Measurements from ENCODE around the gene PPFIA4. TPM values are rescaled to one million over a fixed set of nuclear protein-coding genes. Genes with fewer than 3 reads are reported as not detected.

PPFIA4 gene
- polyA plus RNA-seq, 1 donor (not counting 4 experiments of a cell fraction or from before 2014, with no cell fraction given), result 2.3 TPM

DNA sequence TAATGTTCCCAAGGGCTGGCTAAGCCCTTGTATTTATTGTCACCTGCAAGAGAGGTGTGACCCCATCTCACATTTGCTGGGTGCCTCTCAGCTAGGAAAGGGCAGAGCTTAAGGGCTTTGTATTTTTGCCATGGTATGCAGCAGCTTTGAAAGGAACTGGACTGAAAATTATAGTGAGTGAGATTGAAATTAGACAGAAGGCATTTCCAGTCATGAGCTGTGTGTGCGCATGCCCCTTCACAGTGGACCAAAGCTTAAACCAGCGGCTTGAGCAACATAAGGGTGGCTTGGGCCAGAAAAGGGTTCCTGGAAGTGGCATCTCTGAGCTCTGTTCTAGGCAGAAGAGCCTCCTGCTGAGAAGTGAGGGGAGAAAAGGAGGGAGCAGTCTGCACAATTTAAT is 39.7 kb downstream of the PPFIA4 start:
- Histone ChIP-seq H3K27me3 (ENCODE audit: control insufficient read depth, extremely low read depth, insufficient read depth, low read length) (peaks cover 12% of the 10 kb centered on the region), H3K27ac (ENCODE audit: control insufficient read depth, insufficient read depth, low read length) (no peak overlapping the region), H3K36me3 (ENCODE audit: control insufficient read depth in 2 of 2, extremely low read depth in 1 of 2, insufficient read depth in 2 of 2, low read length in 2 of 2) (no peaks in the 10 kb centered on the region), H4K20me1 (ENCODE audit: control insufficient read depth, extremely low read depth, insufficient read depth, low read length) (no peaks in the 10 kb centered on the region), H3K9ac (ENCODE audit: control insufficient read depth, extremely low read depth, insufficient read depth, low read length) (no peak overlapping the region), H3K4me1 (ENCODE audit: control insufficient read depth, extremely low read depth, insufficient read depth, low read length) (no peaks in the 10 kb centered on the region), H3K4me3 (ENCODE audit: control insufficient read depth in 2 of 3, extremely low read depth in 1 of 3, insufficient read depth in 2 of 3, low read depth in 1 of 3, low read length in 3 of 3) (no peak overlapping the region), H2AFZ (ENCODE audit: control insufficient read depth, low read length) (no peak overlapping the region), H3K9me3 (ENCODE audit: control insufficient read depth, low read depth, low read length) (no peaks in the 10 kb centered on the region), H3K4me2 (ENCODE audit: control insufficient read depth, extremely low read depth, insufficient read depth, low read depth, low read length) (no peak overlapping the region), H3K79me2 (ENCODE audit: control insufficient read depth, insufficient read depth, low read length) (no peaks in the 10 kb centered on the region), H3K9me1 (ENCODE audit: control insufficient read depth, extremely low read depth, insufficient read depth, low read length) (no peaks in the 10 kb centered on the region)
- TF ChIP-seq, protein P1, sequence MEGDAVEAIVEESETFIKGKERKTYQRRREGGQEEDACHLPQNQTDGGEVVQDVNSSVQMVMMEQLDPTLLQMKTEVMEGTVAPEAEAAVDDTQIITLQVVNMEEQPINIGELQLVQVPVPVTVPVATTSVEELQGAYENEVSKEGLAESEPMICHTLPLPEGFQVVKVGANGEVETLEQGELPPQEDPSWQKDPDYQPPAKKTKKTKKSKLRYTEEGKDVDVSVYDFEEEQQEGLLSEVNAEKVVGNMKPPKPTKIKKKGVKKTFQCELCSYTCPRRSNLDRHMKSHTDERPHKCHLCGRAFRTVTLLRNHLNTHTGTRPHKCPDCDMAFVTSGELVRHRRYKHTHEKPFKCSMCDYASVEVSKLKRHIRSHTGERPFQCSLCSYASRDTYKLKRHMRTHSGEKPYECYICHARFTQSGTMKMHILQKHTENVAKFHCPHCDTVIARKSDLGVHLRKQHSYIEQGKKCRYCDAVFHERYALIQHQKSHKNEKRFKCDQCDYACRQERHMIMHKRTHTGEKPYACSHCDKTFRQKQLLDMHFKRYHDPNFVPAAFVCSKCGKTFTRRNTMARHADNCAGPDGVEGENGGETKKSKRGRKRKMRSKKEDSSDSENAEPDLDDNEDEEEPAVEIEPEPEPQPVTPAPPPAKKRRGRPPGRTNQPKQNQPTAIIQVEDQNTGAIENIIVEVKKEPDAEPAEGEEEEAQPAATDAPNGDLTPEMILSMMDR (optimal IDR thresholded peaks at IDR 0.05 in 1 of 3, IDR thresholded peaks at IDR 0.05 in 1 of 3, conservative IDR thresholded peaks at IDR 0.05 in 1 of 3; ENCODE audit: extremely low read depth in 1 of 3, insufficient read depth in 2 of 3, low read length in 3 of 3), result no peak
- no peak for TF ChIP-seq EZH2 (IDR thresholded peaks at IDR 0.05; ENCODE audit: low read length)
- FAIRE-seq (no peak), DNase-seq (ENCODE audit: low read depth, low spot score) (no peak)
- dilution Hi-C loops (cut with MboI; ENCODE audit: extremely low pct_ligation_motif_present, low sequenced_read_pairs), result no loop called here

GRCh38 chr1:203066965-203067364 is 40.7 kb downstream of the PPFIA4 start:
- Histone ChIP-seq H3K4me3 (ENCODE audit: control insufficient read depth in 2 of 3, extremely low read depth in 1 of 3, insufficient read depth in 2 of 3, low read depth in 1 of 3, low read length in 3 of 3) (no peak overlapping the region), H3K9me3 (ENCODE audit: control insufficient read depth, low read depth, low read length) (no peaks in the 10 kb centered on the region), H3K79me2 (ENCODE audit: control insufficient read depth, insufficient read depth, low read length) (no peaks in the 10 kb centered on the region), H3K9ac (ENCODE audit: control insufficient read depth, extremely low read depth, insufficient read depth, low read length) (no peak overlapping the region), H2AFZ (ENCODE audit: control insufficient read depth, low read length) (no peak overlapping the region), H3K27me3 (ENCODE audit: control insufficient read depth, extremely low read depth, insufficient read depth, low read length) (peaks cover 15% of the 10 kb centered on the region), H3K4me2 (ENCODE audit: control insufficient read depth, extremely low read depth, insufficient read depth, low read depth, low read length) (no peak overlapping the region), H3K36me3 (ENCODE audit: control insufficient read depth in 2 of 2, extremely low read depth in 1 of 2, insufficient read depth in 2 of 2, low read length in 2 of 2) (peaks cover 0 to 2% of the 10 kb centered on the region in 2 experiments), H3K27ac (ENCODE audit: control insufficient read depth, insufficient read depth, low read length) (no peak overlapping the region), H3K9me1 (ENCODE audit: control insufficient read depth, extremely low read depth, insufficient read depth, low read length) (no peaks in the 10 kb centered on the region), H4K20me1 (ENCODE audit: control insufficient read depth, extremely low read depth, insufficient read depth, low read length) (no peaks in the 10 kb centered on the region), H3K4me1 (ENCODE audit: control insufficient read depth, extremely low read depth, insufficient read depth, low read length) (no peaks in the 10 kb centered on the region)
- no peak for FAIRE-seq
- dilution Hi-C loops (cut with MboI; ENCODE audit: extremely low pct_ligation_motif_present, low sequenced_read_pairs), result no loop called here
- no peak for DNase-seq (ENCODE audit: low read depth, low spot score)
- TF ChIP-seq EZH2 (IDR thresholded peaks at IDR 0.05; ENCODE audit: low read length), result no peak
- TF ChIP-seq, protein P1 (optimal IDR thresholded peaks at IDR 0.05 in 1 of 3, IDR thresholded peaks at IDR 0.05 in 1 of 3, conservative IDR thresholded peaks at IDR 0.05 in 1 of 3; ENCODE audit: extremely low read depth in 1 of 3, insufficient read depth in 2 of 3, low read length in 3 of 3), result no peak
